Measurements from ENCODE around the gene COL5A1. TPM values are rescaled to one million over a fixed set of nuclear protein-coding genes. Genes with fewer than 3 reads are reported as not detected.

Gene COL5A1
- polyA plus RNA-seq, 3 donors, result 70.5 to 77.2 (median 77.0) TPM

GRCh38 chr9:134735441-134736175 is 94.0 kb downstream of the COL5A1 start:
- DNase-seq (ENCODE audit: low read depth in 3 of 3, low spot score in 2 of 3), result no peak

GRCh38 chr9:134736791-134737497 is 95.3 kb downstream of the COL5A1 start:
- DNase-seq (ENCODE audit: low read depth in 3 of 3, low spot score in 2 of 3), result no peak

GRCh38 chr9:134737842-134738580 is 96.4 kb downstream of the COL5A1 start:
- DNase-seq (ENCODE audit: low read depth in 3 of 3, low spot score in 2 of 3), result no peak

- peak; percentile 37 to 55 (median 38) for DNase-seq (ENCODE audit: low read depth in 3 of 3, low spot score in 2 of 3)
Observed at GRCh38 chr9:134738869-134739659, 97.5 kb downstream of the COL5A1 start.

- no peak for DNase-seq (ENCODE audit: low read depth in 3 of 3, low spot score in 2 of 3)
Observed at GRCh38 chr9:134739660-134739968, 98.0 kb downstream of the COL5A1 start.

- DNase-seq (ENCODE audit: low read depth in 3 of 3, low spot score in 2 of 3), result no peak
Observed at GRCh38 chr9:134740071-134740470, 98.5 kb downstream of the COL5A1 start.

- no peak for DNase-seq (ENCODE audit: low read depth in 3 of 3, low spot score in 2 of 3)
Observed at GRCh38 chr9:134741846-134742245, 100.2 kb downstream of the COL5A1 start.

- no peak for DNase-seq (ENCODE audit: low read depth in 3 of 3, low spot score in 2 of 3)
Observed at GRCh38 chr9:134742822-134743535, 101.4 kb downstream of the COL5A1 start.

GRCh38 chr9:134743853-134744252 is 102.2 kb downstream of the COL5A1 start:
- DNase-seq (ENCODE audit: low read depth in 3 of 3, low spot score in 2 of 3), result no peak

GRCh38 chr9:134744385-134745295 is 103.0 kb downstream of the COL5A1 start:
- DNase-seq (ENCODE audit: low read depth in 3 of 3, low spot score in 2 of 3), result no peak

GRCh38 chr9:134747951-134748489 is 106.4 kb downstream of the COL5A1 start:
- no peak for DNase-seq (ENCODE audit: low read depth in 3 of 3, low spot score in 2 of 3)

GRCh38 chr9:134748591-134748990 is 107.0 kb downstream of the COL5A1 start:
- DNase-seq (ENCODE audit: low read depth in 3 of 3, low spot score in 2 of 3), result no peak

GRCh38 chr9:134750450-134751155 is 109.0 kb downstream of the COL5A1 start:
- DNase-seq (ENCODE audit: low read depth in 3 of 3, low spot score in 2 of 3), result no peak

- no peak for DNase-seq (ENCODE audit: low read depth in 3 of 3, low spot score in 2 of 3)
Observed at GRCh38 chr9:134751622-134752021, 110.0 kb downstream of the COL5A1 start.

- DNase-seq (ENCODE audit: low read depth in 3 of 3, low spot score in 2 of 3), result no peak
Observed at GRCh38 chr9:134752471-134753168, 111.0 kb downstream of the COL5A1 start.

- no peak for DNase-seq (ENCODE audit: low read depth in 3 of 3, low spot score in 2 of 3)
Observed at GRCh38 chr9:134753191-134753590, 111.6 kb downstream of the COL5A1 start.

- DNase-seq (ENCODE audit: low read depth in 3 of 3, low spot score in 2 of 3), result no peak
Observed at GRCh38 chr9:134755221-134755907, 113.8 kb downstream of the COL5A1 start.

Measured in right renal cortex interstitium (tissue), 3 donors.